Urothelium cell line (cell line): ENCODE data around the gene PXN.
"Not testable (repeated sequence)": the region's sequence is repeated elsewhere in the genome, so short reads cannot be mapped to it uniquely, and the experiment has no call there.

Source experiments
- DNase-seq: peaks from one replicate; pipeline ENCODE4 v3.0.0; 2011; ENCODE audit warnings: low spot score, mixed read lengths
- FAIRE-seq: peaks from 2 replicates; lab custom pipeline; 2011; peaks lifted over from hg19 to GRCh38; lab: Jason Lieb, UNC

The PXN gene

DNA sequence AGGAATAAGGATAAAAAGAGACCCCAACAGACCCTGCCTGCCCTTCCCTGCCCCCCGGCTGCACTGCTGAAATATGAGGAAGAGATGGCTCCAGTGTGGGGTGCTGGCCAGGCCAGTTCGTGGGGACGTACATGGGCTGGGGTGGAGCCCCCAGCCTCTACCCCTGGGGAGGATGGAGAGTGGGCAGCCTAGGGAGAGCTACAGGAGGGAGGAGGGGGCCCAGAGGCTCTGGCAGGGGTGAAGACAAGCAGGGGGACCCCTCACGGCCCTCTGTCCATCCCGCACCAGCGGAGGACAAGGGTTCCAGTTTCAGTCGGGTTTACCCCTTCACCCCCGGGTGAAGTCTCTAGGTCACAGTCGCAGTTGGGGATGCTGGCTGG lies 53.6 kb downstream of the PXN start:
- DNase-seq (no peak), FAIRE-seq (no peak)

DNA sequence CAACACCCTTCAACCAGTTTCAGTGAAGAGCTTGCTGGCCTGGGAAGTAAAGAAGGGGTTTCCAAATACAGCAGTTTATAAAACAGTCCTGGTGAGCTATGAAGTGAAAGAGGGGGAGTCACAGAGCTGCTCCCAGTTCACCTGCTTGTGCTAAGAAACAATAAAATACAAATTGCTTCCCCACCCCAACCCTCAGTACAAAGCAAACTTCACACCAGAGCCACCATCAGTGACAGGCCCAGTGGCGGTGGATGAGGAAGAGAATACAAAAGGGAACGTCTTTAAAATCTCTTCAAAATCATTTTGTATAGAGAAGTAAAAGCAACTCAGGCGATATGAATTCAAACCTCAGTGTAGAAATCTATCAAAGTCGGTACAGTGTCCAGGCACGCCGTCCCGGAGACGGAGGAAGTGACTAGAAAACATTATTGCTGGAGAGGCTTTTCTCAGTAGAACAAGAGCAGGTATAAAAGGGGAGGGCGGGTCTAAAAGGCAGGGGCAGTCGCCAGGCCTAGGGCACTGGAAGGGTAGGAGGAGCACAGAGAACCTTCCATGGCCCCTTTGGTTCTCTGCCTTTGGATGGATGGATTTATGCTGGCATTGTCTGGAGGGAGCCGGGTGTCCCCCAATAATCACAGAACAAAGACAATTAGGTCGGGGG lies 54.2 kb downstream of the PXN start:
- FAIRE-seq (no peak), DNase-seq (no peak)

DNA sequence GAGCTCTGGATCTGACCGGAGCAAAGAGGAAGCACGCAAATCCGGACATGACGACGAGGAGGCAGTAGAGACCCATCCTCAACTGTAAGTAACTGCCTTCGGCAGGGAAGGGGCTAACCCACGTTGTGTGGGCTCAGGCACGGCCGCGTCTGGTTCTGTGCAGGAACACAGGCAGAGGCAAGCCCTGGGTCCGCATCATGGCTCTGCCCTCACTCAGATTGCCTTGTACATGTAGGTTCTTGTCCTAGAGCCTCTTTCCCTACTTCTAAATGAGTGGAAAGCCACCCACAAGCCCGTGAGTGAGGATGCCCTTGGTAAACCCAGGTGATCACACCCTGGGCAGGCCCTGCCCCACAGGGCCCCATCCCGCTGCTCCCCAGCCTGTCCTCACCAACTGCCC lies 55.7 kb downstream of the PXN start:
- FAIRE-seq (no peak), DNase-seq (no peak)

DNA sequence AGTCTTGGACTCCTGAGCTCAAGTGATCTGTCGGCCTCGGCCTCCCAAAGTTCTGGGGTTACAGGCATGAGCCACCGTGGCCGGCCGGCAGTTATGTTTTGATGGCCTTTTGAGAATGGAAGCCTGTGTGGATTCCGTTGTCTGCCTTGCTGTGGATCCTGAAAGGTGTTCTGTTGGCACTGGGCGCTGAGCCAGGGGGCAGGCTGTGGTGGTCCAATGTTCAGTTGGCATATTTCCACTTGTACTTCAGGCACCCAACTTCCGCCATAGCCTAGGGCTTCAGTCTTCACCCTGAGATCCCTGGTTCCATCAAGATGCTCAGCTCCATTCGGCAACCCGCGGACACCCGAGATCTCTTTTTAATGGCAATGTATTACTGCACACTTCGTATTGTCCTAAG lies 58.3 kb downstream of the PXN start:
- FAIRE-seq (no peak), DNase-seq (no peak)

DNA sequence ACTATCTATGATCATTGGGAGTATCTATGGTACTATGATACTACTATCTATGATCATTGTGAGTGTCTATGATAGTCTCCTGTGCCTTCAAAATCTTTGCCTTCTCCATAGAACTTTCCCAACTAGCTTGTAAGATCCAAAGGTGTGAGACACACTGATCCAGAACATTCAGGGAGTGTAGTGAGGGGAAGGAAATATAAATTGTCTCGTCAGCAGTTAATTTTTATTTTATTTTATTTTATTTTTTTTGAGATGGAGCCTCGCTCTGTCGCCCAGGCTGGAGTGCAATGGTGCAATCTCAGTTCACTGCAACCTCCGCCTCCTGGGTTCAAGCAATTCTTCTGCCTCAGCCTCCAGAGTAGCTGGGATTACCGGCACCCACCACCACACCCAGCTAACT lies 58.7 kb downstream of the PXN start:
- DNase-seq, FAIRE-seq: not testable (repeated sequence)

DNA sequence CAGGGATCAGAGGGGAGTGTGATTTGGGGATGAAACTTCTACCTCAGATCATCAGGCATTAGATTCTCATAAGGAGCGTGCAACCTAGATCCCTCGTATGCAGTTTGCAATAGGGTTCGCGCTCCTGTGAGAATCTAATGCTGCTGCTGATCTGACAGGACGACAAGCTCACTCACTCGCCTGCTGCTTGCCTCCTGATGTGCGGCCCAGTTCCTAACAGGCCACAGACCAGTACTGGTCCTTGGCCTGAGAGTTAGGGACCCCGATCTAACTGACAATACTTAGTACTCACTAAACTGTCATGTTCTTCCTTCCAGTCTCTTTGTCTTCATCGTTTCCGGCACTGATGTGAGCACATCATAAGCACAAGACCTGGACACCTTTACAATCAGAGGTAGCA lies 59.3 kb downstream of the PXN start:
- DNase-seq (no peak), FAIRE-seq (no peak)

DNA sequence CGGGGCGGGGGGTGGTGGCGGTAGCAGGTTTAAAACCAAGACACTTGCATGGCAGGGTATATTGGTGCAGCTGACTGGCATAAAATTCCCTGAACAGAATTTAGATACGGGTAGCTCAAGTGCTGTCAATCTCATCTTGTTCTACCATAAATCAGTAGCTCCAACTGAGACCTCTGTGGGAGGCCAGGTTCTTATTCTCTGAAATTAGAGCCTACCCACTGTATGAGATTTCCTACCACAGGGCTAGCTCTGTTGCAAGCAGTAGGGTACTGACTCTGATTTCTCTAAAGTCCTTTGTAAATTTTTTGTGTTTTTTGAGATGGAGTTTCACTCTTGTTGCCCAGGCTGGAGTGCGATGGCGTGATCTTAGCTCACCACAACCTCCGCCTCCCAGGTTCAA lies 61.4 kb downstream of the PXN start:
- no peak for FAIRE-seq
- DNase-seq, result no peak

DNA sequence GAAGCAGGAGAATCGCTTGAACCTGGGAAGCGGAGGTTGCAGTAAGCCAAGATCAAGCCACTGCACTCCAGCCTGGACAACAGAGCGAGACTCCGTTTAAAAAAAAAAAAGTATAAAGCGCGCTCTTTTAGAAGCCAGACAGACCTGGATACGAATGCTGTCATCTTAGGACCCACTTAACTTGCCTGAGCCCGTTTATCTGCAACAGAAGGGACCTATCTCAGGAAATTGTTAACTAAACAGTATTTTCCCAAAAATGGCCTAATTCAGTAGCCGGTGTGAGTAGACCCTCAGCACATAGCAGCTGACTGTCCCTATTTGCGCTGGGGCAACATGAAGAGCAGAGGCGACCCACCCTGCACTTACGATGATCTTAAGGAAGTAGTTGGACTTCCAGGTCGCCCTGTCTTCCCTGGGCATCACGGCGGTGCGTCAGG lies 65.1 kb downstream of the PXN start:
- FAIRE-seq (no peak), DNase-seq (no peak)

DNA sequence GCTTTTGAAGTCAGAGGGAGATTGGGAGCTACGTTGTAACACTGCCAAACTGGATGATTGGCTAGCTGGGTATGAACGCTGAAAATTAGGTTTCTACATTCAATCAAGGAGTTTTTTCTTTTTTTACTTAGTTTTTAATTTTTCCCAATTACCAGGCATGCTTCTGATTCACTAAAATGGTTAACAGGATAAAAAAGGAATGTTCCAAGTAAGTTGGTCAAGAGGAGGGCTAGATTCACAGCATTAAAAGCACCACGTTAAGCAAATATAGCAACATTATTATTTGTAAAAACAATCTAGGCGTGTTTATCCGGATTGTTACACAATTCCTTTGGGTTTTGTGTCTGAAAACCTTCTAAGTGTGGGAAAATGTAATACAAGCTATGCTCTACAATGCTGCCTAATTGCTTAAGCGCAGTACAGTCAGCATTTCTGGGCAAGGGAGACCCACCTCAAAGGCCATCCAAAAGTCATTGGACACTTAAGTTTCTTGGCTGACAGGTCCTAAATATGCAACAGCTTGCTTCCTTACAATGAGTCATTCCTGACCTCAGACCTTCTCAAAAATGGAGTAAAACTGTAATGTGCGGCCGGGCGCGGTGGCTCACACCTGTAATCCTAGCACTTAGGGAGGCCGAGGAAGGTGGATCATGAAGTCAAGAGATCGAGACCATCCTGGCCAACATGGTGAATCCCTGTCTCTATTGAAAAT lies 65.8 kb downstream of the PXN start:
- FAIRE-seq (no peak), DNase-seq (no peak)

DNA sequence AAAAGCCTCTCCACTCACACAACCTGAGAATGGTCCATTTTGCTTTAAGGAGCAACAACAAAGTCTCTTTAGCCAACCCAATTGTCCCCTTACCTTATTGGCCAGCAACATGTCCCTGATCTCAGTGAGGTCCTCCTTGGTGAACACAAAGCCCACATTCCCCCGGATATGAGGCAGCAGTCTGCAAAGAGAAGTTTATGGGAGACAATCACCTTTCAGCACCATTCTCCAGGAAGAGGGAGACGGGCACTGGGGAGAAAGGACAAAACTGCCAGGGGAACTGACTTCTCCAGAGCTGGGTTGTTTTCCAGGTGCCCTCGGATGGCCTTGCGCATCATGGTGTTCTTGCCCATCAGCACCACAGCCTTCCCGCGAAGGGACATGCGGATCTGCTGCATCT lies 66.5 kb downstream of the PXN start:
- FAIRE-seq, result no peak
- DNase-seq, result no peak

DNA sequence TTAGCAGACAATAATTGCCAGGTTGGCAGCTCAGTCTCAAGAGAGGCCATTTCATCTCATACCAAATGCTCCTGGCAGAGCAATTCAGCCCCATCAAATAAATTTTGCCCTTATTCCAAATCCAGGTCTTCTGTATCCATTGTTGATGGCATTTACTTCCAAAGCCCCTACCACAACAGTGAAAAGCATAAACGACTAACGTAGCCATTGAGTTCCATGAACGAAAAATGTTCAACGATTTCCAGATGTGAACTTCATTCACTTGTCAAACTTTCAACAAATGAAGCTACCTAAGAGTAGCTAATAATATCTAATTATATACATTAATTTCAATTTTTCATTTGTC lies 68.0 kb downstream of the PXN start:
- FAIRE-seq (no peak), DNase-seq (no peak)

DNA sequence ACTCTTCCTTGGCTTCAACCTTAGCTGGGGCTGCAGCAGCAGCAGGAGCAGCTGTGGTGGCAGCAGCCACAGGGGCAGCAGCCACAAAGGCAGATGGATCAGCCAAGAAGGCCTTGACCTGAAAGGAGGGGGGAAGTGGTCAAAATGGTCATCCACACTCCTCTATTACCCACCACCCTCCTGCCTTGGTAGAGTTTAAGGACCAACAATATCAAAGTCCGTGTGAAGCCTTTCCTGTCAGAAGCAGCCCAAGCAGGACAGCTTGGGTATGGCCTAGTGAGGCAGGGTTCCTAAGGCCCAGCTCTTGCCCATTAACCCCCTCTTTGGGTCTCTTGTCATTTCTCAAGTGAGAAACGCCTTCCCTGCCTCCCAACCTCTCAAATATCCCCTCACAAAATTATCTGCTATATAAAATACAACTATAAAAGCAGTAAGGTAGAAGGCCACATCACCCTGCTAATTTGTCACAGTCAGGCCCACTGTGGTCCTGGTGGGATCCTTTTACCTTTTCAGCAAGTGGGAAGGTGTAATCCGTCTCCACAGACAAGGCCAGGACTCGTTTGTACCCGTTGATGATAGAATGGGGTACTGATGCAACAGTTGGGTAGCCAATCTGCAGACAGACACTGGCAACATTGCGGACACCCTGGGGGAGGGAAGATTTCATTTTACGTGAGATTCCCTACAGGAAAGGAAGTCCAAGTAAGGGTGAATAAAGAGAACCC lies 68.6 kb downstream of the PXN start:
- not testable (repeated sequence) for FAIRE-seq, DNase-seq

DNA sequence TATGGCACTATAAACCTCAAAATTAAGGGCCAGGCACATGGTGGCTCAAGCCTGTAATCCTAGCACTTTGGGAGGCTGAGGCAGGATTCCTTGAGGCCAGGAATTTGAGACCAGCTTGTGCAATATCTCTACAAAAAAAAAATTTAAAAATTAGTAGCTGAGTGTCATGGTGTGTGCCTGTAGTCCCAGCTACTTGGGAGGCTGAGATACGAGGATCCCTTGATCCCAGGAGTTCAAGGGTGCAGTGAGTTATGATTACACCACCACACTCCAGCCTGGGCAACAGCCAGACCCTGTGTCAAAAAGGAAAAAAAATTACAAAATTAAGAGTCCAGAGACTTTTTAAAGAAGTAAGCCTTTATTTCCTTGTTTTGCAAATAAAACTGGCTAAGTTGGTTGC lies 69.2 kb downstream of the PXN start:
- FAIRE-seq (no peak), DNase-seq (no peak)

DNA sequence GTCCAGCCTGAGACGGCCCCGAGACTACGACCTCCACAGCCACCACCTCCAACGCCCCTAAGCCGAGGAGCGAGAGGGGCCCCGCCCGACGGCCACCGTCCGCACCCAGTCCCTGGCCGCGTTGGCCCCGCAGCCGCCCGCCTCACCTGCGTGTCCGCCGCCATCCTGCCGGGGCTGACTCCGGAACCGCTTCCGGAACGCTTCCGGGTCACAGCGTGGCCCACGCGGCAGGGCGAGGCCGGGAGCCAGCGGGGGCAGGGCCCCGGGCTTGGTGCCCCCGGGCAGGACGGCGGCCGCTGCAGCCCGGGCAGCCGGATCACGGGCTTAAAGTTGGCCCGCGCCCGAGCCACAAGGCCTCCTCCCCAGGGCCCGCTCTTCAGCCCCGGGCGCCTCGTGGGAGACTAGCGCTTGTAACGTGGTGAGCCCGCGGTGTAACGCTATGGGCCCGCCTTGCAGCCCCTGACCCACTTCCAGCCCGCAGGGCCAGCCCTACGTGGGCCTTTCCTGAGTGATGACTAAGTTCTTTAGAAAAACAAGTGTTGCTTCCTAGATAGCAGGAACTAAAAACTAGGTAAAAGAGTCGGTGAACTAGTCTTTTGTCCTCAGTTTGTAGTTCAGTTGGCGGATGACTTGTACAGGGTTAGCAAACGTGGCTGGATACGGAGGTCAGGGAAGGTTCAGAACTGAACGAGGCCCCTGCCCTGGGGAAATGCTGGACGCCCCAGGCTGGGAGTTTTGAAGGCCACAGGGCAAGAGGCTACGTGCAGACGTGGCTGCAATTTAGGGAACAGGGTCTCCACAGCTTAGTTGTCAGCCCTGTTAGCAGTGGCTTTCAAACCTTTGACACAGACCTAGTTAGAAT lies 70.8 kb downstream of the PXN start, which contains the start of gene GCN1:
Gene GCN1 (minus strand): TSS at position 182 of the 862 bp plus-strand sequence. CDS start 18 bp downstream, at position 164.
- FAIRE-seq, result no peak
- DNase-seq, result peak; percentile 92

DNA sequence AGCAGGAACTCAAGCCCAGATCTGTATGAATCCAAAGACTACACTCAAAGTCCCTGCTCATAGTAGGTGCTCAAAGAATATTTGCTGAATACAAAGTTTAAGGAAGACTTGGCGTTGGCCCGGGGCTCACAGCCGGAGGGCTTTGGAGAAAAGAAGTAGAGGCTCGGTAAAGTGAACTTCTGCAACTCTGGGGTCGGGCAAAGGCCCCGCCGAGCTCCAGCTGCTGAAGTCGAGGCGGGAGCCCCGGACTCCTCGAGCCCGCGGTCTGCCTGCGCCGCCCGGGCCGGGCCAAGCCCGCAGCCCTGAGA lies 71.3 kb downstream of the PXN start:
- no peak for FAIRE-seq
- no peak for DNase-seq

DNA sequence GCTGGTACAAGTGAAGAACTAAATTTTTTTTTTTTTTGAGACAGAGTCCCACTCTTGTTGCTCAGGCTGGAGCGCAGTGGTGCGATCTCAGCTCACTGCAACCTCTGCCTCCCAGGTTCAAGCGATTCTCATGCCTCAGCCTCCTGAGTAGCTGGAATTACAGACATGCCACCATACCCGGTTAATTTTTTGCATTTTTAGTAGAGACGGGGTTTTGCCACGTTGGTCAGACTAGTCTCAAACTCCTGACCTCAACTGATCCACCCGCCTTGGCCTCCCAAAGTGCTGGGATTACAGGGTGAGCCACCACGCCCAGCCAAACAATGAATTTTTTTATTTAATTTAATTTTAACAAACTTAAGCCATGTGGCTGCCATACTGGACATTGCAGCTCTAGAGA lies 72.2 kb downstream of the PXN start:
- FAIRE-seq, DNase-seq: not testable (repeated sequence)

DNA sequence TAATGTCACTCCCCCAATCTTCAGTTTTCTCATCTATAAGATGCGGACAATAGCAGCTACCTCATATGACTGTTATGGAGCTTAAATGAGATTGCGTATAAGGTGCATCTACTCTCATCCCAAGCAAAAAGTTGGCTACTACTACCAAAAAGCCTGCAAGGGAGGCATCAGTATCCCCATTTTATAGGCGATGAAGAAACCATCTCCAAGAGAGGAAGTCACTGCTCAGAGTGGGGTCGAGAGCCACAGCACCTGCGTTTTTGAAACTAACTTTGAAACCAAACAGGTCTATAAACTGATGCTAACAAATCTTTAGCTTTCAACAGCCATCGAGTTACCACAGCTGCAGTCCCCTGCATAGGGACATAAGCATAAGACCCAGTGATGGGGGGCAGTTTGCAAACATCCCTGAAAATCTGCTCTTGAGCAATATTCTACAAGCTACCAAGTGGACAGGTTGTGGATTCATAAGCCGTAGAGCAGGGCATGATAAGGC lies 74.5 kb downstream of the PXN start:
- no peak for DNase-seq
- FAIRE-seq, result no peak

DNA sequence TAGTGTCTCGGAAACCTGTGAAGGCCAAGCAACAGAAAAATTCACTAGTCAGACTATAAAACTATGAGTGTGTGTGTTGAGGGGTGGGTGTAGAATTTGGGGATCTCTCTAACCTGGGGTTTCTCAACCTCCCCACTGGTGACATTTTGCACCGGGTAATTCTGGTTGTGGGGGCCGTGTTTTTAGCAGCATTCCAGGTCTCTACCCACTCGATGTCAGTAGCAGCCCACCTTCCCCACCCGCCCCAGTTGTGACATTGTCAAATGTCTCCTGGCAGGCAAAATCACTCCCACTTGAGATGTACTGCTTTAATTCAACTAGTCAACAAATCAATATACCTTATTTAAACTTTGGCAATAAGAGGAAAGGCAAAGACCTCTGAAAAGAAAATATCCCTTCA lies 75.1 kb downstream of the PXN start:
- FAIRE-seq, result no peak

DNA sequence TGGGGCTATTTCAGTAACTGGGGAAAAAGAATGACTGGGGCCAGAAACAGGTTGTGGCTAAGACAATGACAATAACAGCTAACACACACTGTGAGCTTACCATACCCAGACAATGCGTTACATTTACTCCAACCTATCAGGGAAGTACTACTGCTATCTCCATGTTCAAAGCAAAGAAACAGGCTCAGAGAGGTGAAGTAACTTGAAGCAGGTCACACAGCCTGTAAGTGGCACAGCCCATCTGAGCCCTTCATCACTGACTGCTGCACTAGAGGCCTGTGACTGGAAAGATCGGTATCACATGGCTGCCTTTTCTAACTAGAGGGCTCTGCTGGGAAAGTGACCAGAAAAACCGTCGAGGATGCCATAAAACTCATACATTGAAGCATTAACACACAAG lies 78.9 kb downstream of the PXN start:
- FAIRE-seq (no peak), DNase-seq (no peak)

More for the DNA sequence above, 75.1 kb downstream of the PXN start:
- no peak for DNase-seq

DNA sequence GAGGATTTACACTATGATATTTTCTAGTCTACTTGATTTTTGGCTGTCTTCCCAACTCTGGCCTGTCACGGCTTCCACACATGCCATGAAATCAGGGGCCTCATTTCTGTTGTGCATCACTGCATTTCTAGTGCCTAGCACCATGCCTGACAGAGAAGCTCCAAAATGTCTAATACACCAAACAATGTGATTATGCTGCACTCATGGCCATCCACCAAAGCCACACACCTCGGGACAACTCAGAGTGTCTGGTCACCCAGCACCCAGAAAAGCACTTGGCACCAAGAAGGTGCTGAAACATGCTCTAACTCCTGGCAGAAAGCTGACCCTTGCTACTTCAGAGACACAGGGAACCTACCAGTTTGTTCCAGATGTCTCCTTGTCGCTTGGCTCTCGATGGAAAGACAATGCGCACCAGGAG lies 82.3 kb downstream of the PXN start:
- FAIRE-seq, result no peak
- no peak for DNase-seq

DNA sequence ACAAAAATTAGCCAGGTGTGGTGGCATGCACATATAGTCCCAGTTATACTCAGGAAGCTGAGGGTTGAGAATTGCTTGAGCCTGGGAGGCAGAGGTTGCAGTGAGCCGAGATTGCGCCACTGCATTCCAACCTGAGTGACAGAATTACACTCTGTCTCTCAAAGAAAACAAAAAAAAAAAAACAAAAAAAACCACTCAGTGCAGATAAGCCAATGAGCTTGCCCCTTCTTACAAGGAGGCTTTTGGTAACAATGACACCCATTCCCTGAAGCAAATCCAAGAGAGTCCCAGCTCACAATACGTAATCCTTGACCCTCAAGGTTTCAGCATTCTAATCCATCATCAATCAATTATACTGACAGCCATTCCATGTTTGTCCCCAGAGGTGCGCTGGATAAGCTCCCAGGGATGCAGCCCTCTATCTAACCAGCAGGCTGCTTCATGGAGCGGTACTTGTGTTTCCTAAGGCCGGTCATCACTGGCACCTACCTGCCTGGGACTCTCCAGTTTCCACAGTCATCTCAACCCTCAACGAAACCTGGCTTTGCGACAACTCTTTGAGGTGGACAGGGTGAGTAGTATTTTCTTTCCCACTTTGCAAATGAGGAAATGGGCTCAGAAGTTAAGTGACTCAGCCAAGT lies 83.4 kb downstream of the PXN start:
- DNase-seq (no peak), FAIRE-seq (no peak)
